Omental fat pad (tissue), 4 donors: Measurements from ENCODE around the gene CHST9. TPM values are rescaled to one million over a fixed set of nuclear protein-coding genes. Genes with fewer than 3 reads are reported as not detected.

Experiments
- ATAC-seq: fragments of 150-250 bp; one replicate; pipeline ENCODE4 v1.9.1; 2016; ENCODE audit warnings: mild to moderate bottlenecking, moderate library complexity; ENCODE audit not compliant: low FRiP score
- DNase-seq: peaks from one replicate; pipeline ENCODE4 v3.0.0-alpha.2; 2019; ENCODE audit warnings: low spot score
- total RNA-seq, 4 donors: library from RNA; depleted of rRNA; stranded (reverse); fragments of >200 nt; gene quantifications; one replicate each; pipeline ENCODE4 v1.1.0, GENCODE V29; 2016
- TF ChIP-seq, protein P1 (sequence below), 3 donors: fragments of 450-650 bp; IDR thresholded peaks; one replicate each; pipeline ENCODE4 v1.5.1; 2016 to 2017; ENCODE audit warnings: antibody characterized with exemption in 3 of 3, mild to moderate bottlenecking in 3 of 3, moderate library complexity in 2 of 3

CHST9 gene
- total RNA-seq, 4 donors from 2014 or later = under 0.01 TPM; not detected in 3

DNA sequence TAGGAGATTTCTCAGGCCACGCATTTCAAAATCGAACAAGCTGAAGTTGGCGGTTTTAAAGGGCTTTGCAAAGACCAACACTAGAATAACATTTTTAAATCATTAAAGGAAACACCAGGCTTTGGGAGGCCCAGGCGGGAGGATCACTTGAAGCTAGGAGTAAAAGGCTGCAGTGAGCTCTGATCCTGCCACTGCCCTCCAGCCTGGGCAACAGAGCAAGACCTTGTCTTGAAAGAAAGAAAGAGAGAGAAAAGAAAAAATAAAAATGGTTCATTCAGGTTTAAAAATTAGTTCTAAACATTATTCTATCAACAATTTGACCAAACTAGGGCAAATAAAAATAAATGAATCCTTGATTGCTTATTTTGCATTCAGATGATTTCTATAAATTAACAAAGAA is 789 bp upstream of the CHST9 start:
- DNase-seq (no peak), ATAC-seq (no peak)
- TF ChIP-seq, protein P1, sequence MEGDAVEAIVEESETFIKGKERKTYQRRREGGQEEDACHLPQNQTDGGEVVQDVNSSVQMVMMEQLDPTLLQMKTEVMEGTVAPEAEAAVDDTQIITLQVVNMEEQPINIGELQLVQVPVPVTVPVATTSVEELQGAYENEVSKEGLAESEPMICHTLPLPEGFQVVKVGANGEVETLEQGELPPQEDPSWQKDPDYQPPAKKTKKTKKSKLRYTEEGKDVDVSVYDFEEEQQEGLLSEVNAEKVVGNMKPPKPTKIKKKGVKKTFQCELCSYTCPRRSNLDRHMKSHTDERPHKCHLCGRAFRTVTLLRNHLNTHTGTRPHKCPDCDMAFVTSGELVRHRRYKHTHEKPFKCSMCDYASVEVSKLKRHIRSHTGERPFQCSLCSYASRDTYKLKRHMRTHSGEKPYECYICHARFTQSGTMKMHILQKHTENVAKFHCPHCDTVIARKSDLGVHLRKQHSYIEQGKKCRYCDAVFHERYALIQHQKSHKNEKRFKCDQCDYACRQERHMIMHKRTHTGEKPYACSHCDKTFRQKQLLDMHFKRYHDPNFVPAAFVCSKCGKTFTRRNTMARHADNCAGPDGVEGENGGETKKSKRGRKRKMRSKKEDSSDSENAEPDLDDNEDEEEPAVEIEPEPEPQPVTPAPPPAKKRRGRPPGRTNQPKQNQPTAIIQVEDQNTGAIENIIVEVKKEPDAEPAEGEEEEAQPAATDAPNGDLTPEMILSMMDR (IDR thresholded peaks at IDR 0.05) = no peak

DNA sequence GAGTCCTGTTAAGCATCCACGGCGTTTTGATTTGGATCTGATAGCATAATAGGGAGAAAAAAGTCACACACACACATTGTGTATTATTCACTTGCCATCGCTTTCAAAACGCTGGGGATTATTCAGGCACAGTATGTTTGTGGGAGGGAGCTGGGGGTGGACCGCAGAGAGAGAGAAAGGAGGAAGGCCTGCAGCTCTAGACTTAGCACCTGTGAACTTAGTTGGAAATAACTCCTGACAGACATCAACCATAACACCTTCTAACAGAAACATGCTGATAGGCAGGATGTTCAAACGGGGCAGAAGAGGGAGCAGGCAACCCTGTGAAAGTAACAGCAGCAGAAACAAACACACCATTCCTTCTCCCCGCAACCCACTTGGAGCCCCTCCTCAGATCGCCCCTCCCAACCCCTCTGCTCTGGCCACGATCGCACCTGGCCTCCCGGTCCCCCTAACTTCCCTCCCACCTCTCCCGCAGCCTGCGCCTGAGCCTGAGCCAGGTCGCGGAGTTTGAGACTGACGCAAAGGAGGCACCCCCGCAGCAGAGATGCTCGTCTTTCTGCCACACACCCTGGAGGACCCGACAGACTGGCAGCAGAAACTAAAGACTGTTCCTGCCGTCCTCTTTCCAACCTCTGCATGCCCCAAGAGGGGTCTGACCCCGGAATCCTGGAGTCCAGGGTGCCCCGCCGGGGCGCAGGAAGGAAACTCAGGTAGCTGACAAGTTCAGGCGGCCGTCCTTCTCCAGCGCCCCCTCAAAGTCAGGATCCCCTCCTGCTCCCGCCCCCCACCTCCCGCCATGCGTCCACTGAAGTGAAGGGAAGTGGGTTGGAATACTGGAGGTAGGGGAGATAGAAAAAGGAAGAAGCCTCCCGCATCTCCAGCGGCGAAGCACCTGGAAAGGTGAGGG is 738 bp downstream of the CHST9 start:
- TF ChIP-seq, protein P1 (IDR thresholded peaks at IDR 0.05) = no peak
- DNase-seq (no peak), ATAC-seq (peak; percentile 14)

DNA sequence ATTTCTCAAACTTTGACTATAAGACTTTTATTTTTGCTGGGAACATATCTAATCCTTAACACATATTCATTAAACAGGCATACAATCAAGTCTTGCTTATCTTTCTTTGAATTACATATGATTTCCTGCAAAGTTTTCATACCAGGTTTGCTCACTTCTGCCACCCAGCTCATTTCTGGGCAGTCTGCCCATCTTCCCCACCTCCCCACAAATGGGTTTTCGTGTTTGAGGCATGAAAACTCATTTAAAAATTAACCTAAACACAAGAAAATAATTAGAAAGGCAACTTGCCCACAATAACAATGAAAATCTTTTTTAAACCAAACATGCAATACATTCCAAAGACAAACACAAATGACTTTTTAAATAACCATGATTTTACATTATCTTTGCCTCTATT is 3.4 kb downstream of the CHST9 start:
- no peak for ATAC-seq
- DNase-seq = no peak
- TF ChIP-seq, protein P1 (IDR thresholded peaks at IDR 0.05) = no peak

DNA sequence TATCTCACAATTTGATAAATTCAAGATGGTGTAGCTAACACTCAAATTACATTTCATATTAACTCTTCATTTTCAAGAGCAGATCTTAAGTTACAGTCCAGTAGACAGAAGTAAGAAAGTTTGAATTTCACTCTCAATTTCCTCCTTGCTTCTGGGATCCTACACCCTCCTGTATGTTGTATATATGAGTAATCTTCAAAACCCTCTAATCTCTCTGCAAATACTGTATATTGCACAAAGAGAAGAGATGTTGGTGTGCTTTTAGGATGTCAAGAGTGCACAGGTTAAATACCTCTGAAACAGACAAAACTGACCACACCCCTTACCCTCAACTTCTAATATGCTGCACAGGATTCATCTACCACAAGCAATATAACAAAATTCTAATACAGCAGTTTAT is 6.7 kb downstream of the CHST9 start:
- TF ChIP-seq, protein P1 (IDR thresholded peaks at IDR 0.05) = no peak
- DNase-seq (no peak), ATAC-seq (no peak)

DNA sequence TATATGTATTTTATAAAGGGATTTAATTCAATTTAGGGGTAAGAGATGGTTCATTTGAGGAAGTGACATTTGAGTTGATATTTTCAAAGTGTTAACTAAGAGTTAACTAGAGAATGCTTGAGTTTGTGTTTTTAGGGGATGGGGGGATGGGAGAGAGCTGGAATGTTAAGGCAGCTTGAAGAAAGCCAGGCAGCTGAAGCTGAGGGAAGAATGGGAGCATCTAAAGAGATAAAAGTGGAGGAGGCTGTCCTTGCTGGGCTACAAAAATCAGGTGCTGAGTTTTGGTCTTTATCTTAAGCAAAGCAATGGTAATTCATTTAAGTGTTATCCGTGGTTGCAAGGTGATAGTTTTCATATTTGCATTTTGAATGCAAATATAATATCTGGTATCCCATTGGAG is 9.2 kb downstream of the CHST9 start:
- no peak for ATAC-seq
- no peak for DNase-seq
- TF ChIP-seq, protein P1 (IDR thresholded peaks at IDR 0.05) = no peak

DNA sequence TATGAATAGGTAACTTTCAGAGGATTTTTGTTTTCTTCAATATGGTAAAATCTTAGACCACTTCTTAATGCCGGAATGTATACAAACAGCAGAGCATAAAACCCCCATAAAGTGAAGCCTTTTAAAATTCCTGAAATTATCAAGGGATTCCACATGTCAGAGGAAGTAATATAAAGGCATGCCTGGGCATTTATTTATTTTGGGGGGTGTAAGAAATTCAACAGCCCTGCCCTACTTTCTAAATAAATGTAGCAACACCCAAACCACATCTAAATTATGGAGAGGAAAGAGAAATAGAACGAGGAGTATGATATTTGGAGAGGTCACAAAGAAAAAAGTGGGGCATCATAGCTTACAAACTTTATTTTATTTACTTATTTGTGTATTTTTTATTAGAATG is 9.9 kb downstream of the CHST9 start:
- TF ChIP-seq, protein P1 (IDR thresholded peaks at IDR 0.05) = no peak
- ATAC-seq = no peak
- DNase-seq = no peak

DNA sequence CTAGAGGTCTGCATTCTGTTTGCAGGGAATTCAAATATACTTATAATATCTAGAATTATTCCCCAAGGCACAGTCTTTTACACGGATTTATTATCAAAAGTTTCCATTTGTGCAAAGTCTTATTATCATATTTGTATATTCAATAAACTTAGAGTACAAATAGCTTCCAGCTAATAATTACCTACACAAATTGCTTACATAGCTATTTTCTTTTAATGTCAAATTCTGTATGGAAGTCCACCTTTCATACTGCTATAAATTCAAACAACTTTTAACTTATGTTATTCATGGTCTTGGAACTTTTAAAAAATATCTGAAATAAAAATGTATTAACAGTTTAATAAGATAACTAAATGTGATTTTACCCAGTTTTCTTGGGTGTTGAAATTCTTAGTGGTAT is 13.1 kb downstream of the CHST9 start:
- DNase-seq (no peak), ATAC-seq (no peak)
- TF ChIP-seq, protein P1 (IDR thresholded peaks at IDR 0.05) = no peak
